Right ventricle myocardium superior (tissue), 1 donor: ENCODE results near the gene SLA2. TPM values are rescaled to one million over a fixed set of nuclear protein-coding genes. Genes with fewer than 3 reads are reported as not detected.

Experiments
- ATAC-seq: fragments of 200-7000 bp; cut with Tn5 transposase; one replicate; pipeline ENCODE4 v1.9.1; 2020; ENCODE audit warnings: mild to moderate bottlenecking; ENCODE audit not compliant: poor library complexity
- DNase-seq: peaks from one replicate; pipeline ENCODE4 v3.0.0-alpha.2; 2020
- intact Hi-C: fragments of 100-400 bp; cut with DNase I; formaldehyde crosslinking; loops from one replicate; pipeline ENCODE4 v1.11.2; 2022
- total RNA-seq: library from RNA; stranded (reverse); fragmentation: NEBNext Ultra II Directional; extraction: Animal tissue kit (Norgen Biotek cat#: 25700); gene quantifications from one replicate; pipeline ENCODE4 v1.2.1, GENCODE V29; 2021
- donor health status: DM: no; HTN: yes; CAD: no; lungs with severe emphysema.

The SLA2 gene
- total RNA-seq, 1 donor from 2014 or later: 0.32 TPM

- ATAC-seq: no peak
- intact Hi-C loops: no loop called here
Measured at GRCh38 chr20:36563374-36563773, 82.6 kb downstream of the SLA2 start.

GRCh38 chr20:36562724-36563123 is 83.3 kb downstream of the SLA2 start:
- ATAC-seq (no peak), DNase-seq (no peak)
- intact Hi-C loops: no loop called here

More at GRCh38 chr20:36563374-36563773, 82.6 kb downstream of the SLA2 start:
- DNase-seq: no peak

Other genes with a start within 250 kb of the SLA2 start
- gene MYL9, start 104.7 kb downstream of the SLA2 start, total RNA-seq: 1,602 TPM
- gene TGIF2, start 72.6 kb downstream of the SLA2 start, total RNA-seq: 4.7 TPM
- gene RAB5IF, start 40.4 kb downstream of the SLA2 start, total RNA-seq: 55.9 TPM
- 27.5 TPM for gene NDRG3, start 99.9 kb upstream of the SLA2 start, total RNA-seq
- gene DSN1, start 127.6 kb upstream of the SLA2 start, total RNA-seq: 3.5 TPM
- gene TLDC2, start 229.9 kb upstream of the SLA2 start, total RNA-seq: not detected